OCI-LY7 (cell line): ENCODE results near the gene DZIP1L. TPM values are rescaled to one million over a fixed set of nuclear protein-coding genes. Genes with fewer than 3 reads are reported as not detected.

Experiments used
- BruUV-seq: library from RNA; stranded (reverse); fragments of 400-500 nt; replicated peaks from 2 replicates; lab custom pipeline; 2021; lab: Mats Ljungman, UMichigan
- CTCF ChIA-PET: fragments of 300-600 bp; sonication (Branson Sonifier 250); formaldehyde crosslinking; loops from one replicate; lab custom pipeline; 2022; ENCODE audit warnings: antibody characterized with exemption; ENCODE audit not compliant: unreplicated experiment; lab: Charles Lee
- POLR2A ChIA-PET: fragments of 300-600 bp; sonication (Branson Sonifier 250); formaldehyde crosslinking; loops from one replicate; lab custom pipeline; 2022; ENCODE audit warnings: antibody characterized with exemption; lab: Charles Lee
- DNase-seq: peaks from one replicate; pipeline ENCODE4 v3.0.0-alpha.2; 2015; ENCODE audit warnings: low spot score
- H2AFZ ChIP-seq: fragments of 200-600 bp; sonication (generic), shearing (Covaris generic); 2 replicates; pipeline ENCODE4 v1.6.1; 2014; ENCODE audit warnings: mild to moderate bottlenecking, antibody characterized with exemption, low read length, moderate library complexity
- H3K27ac ChIP-seq: fragments of 200-600 bp; sonication (generic); 2 replicates; pipeline ENCODE4 v1.5.1; 2014; ENCODE audit warnings: mixed run types, low read depth, mild to moderate bottlenecking, moderate library complexity, low read length, inconsistent platforms; ENCODE audit not compliant: poor library complexity, severe bottlenecking
- H3K36me3 ChIP-seq: fragments of 200-600 bp; sonication (generic); 2 replicates; pipeline ENCODE4 v1.6.1; 2014; ENCODE audit warnings: mild to moderate bottlenecking, antibody characterized with exemption, low read length, moderate library complexity, mixed read lengths; ENCODE audit not compliant: insufficient read depth
- H3K4me1 ChIP-seq: fragments of 200-600 bp; sonication (generic); 2 replicates; pipeline ENCODE4 v1.5.1; 2014; ENCODE audit warnings: mild to moderate bottlenecking, low read length; ENCODE audit not compliant: insufficient read depth, poor library complexity, severe bottlenecking
- H3K4me2 ChIP-seq: fragments of 200-600 bp; sonication (generic); 2 replicates; pipeline ENCODE4 v1.6.1; 2014; ENCODE audit warnings: mild to moderate bottlenecking, low read length
- H3K4me3 ChIP-seq: fragments of 200-600 bp; sonication (generic); 2 replicates; pipeline ENCODE4 v1.5.1; 2014; ENCODE audit warnings: mild to moderate bottlenecking, low read depth, low read length; ENCODE audit not compliant: poor library complexity, severe bottlenecking
- H3K79me2 ChIP-seq: fragments of 200-600 bp; sonication (generic); 2 replicates; pipeline ENCODE4 v1.6.1; 2016; ENCODE audit warnings: low read depth, mild to moderate bottlenecking, low read length, moderate library complexity, mixed read lengths; ENCODE audit not compliant: insufficient read depth
- H3K9me2 ChIP-seq: fragments of 200-600 bp; sonication (generic); 2 replicates; pipeline ENCODE4 v1.6.1; 2016; ENCODE audit warnings: mild to moderate bottlenecking, low read length, mixed read lengths; ENCODE audit not compliant: insufficient read depth
- H3K9me3 ChIP-seq: fragments of 200-600 bp; sonication (generic); 2 replicates; pipeline ENCODE4 v1.6.1; 2014; ENCODE audit warnings: mild to moderate bottlenecking, mixed run types, low read length, mixed read lengths
- H4K20me1 ChIP-seq: fragments of 200-600 bp; sonication (generic); 2 replicates; pipeline ENCODE4 v1.6.1; 2014; ENCODE audit warnings: mild to moderate bottlenecking, antibody characterized with exemption, low read length, moderate library complexity, mixed read lengths; ENCODE audit not compliant: insufficient read depth
- CTCF ChIP-seq: fragments of 200-600 bp; sonication (generic); conservative IDR thresholded peaks from 2 replicates; pipeline ENCODE4 v1.5.1; 2014; ENCODE audit warnings: mild to moderate bottlenecking, antibody characterized with exemption, low read length, moderate library complexity, mixed read lengths
- EZH2phosphoT487 ChIP-seq: fragments of 200-600 bp; sonication (generic); IDR thresholded peaks from 2 replicates; pipeline ENCODE4 v1.6.1; 2018; ENCODE audit warnings: low read depth, borderline replicate concordance, mild to moderate bottlenecking, mixed run types, antibody characterized with exemption, low read length, moderate library complexity, mixed read lengths
- intact Hi-C: fragments of 100-400 bp; cut with micrococcal nuclease; formaldehyde crosslinking; loops from one replicate; pipeline ENCODE4 v1.10.0; 2022; ENCODE audit not compliant: unreplicated experiment
- total RNA-seq, 2 experiments: library from RNA; depleted of rRNA in 1 of 2; stranded (reverse); fragments of >200 nt in 1 of 2; shearing (Covaris generic) in 1 of 2; gene quantifications; 2 replicates each; pipeline ENCODE4 v1.2.3, GENCODE V29; 2014 to 2022

Gene DZIP1L
- total RNA-seq, 2 experiments from 2014 or later = not detected

DNA sequence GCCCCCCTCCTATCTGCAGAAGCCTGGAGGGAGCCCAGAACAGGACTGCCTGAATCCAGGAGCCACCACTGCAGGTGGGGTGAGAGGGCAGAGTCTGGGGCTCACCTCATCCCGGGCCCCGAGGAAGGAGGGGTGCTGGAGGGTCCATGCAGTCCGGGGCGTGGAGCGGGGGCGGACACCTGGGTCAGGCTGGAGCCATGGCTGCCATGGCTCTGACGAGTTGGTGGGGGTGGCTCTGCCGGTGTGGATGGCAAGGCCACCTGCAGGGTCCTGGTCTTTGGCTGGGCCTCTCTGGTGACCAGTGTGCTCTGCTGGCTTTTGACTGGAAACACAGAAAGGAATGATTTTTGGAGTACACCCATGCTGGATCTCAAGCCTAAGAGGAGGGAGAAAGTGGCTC, 47.4 kb downstream of the DZIP1L start:
- Histone ChIP-seq H3K4me3 (no peak overlapping the region), H3K9me2 (no peaks in the 10 kb centered on the region), H3K9me3 (no peaks in the 10 kb centered on the region), H3K4me1 (no peaks in the 10 kb centered on the region), H3K79me2 (no peaks in the 10 kb centered on the region), H4K20me1 (no peaks in the 10 kb centered on the region; the same call in 1 of the 2 replicates), H3K27ac (no peak overlapping the region), H2AFZ (no peak overlapping the region), H3K4me2 (no peak overlapping the region), H3K36me3 (no peaks in the 10 kb centered on the region)
- TF ChIP-seq CTCF = no peak
- TF ChIP-seq EZH2phosphoT487 = no peak
- no TSS peak for BruUV-seq
- no peak for DNase-seq
- intact Hi-C loops = loop anchor here (1.0 to 10.0 kb wide), 5 partner anchors 51 to 847 kb away; partner anchors contain the start of gene CEP70
- ChIA-PET POLR2A (no interaction called here), CTCF (no interaction called here)

GRCh38 chr3:138066972-138067371, 48.4 kb downstream of the DZIP1L start:
- Histone ChIP-seq H3K9me3 (no peaks in the 10 kb centered on the region), H2AFZ (no peak overlapping the region), H3K4me1 (no peaks in the 10 kb centered on the region), H3K27ac (no peak overlapping the region), H4K20me1 (no peaks in the 10 kb centered on the region; the same call in 1 of the 2 replicates), H3K4me2 (no peak overlapping the region), H3K36me3 (no peaks in the 10 kb centered on the region), H3K79me2 (no peaks in the 10 kb centered on the region), H3K9me2 (no peaks in the 10 kb centered on the region), H3K4me3 (no peak overlapping the region)
- intact Hi-C loops = loop anchor here (5.0 to 10.0 kb wide), 4 partner anchors 265 to 848 kb away; partner anchors contain the start of gene CEP70
- TF ChIP-seq CTCF = no peak
- TF ChIP-seq EZH2phosphoT487 = no peak
- no TSS peak for BruUV-seq
- ChIA-PET CTCF (no interaction called here), POLR2A (no interaction called here)
- DNase-seq = no peak

DNA sequence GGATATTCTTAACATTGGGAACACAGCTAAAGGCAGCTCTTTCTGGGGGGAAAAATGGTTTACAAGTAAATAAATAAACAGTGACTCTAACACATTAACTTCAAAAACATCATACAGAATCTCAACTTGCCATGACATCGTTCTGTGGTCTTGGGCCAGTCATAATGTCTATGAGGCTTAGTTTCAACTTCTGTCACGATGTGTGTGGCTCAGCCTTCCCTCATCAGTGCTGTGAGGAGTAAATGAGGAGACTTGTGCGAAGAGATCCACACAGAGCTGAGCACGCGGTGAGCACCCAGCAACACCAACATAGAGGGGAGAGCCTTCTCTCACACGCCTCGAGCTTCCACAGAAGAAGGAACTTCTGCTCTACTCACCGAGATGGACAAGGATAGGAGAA, 49.0 kb downstream of the DZIP1L start:
- Histone ChIP-seq H3K4me2 (no peak overlapping the region), H3K9me2 (no peaks in the 10 kb centered on the region), H3K4me1 (no peaks in the 10 kb centered on the region), H2AFZ (no peak overlapping the region), H3K4me3 (no peak overlapping the region), H3K27ac (no peak overlapping the region), H3K9me3 (no peaks in the 10 kb centered on the region), H3K79me2 (no peaks in the 10 kb centered on the region), H3K36me3 (no peaks in the 10 kb centered on the region), H4K20me1 (no peaks in the 10 kb centered on the region; the same call in 1 of the 2 replicates)
- ChIA-PET CTCF (no interaction called here), POLR2A (interaction anchor here (0.5 kb wide), 1 partner anchor 336 kb away, joined by 5 read pairs; no protein-coding TSS in a partner anchor)
- no peak for DNase-seq
- no peak for TF ChIP-seq EZH2phosphoT487
- no peak for TF ChIP-seq CTCF
- intact Hi-C loops = loop anchor here (5.0 to 10.0 kb wide), 4 partner anchors 266 to 848 kb away; partner anchors contain the start of gene CEP70
- BruUV-seq = no TSS peak
